HepG2 (cell line): ENCODE results near the gene SH3YL1. TPM values are rescaled to one million over a fixed set of nuclear protein-coding genes. Genes with fewer than 3 reads are reported as not detected.
A peak's percentile ranks its signal among the peaks of the same experiment; 100 is the strongest.

Source experiments
- CAMTA2 ChIP-seq: sonication (generic); formaldehyde crosslinking; IDR thresholded peaks from 2 replicates; pipeline ENCODE4 v1.4.0; 2020; ENCODE audit warnings: mild to moderate bottlenecking, missing genetic modification reagents, borderline replicate concordance
- ERF ChIP-seq: IDR thresholded peaks from 2 replicates; pipeline ENCODE4 v1.6.1; 2018; ENCODE audit warnings: missing biosample characterization, missing genetic modification reagents
- IRF2 ChIP-seq: IDR thresholded peaks from 2 replicates; pipeline ENCODE4 v1.6.1; 2018; ENCODE audit warnings: missing genetic modification reagents, missing compliant biosample characterization
- KAT8 ChIP-seq: IDR thresholded peaks from 2 replicates; pipeline ENCODE4 v1.6.1; 2016; ENCODE audit warnings: missing genetic modification reagents, missing compliant biosample characterization
- KLF12 ChIP-seq: sonication (generic); formaldehyde crosslinking; IDR thresholded peaks from 2 replicates; pipeline ENCODE4 v1.4.0; 2020; ENCODE audit warnings: missing genetic modification reagents, borderline replicate concordance
- LCORL ChIP-seq, 2 experiments: fragments of 450-650 bp in 1 of 2; sonication (generic) in 1 of 2; formaldehyde crosslinking in 1 of 2; IDR thresholded peaks; 2 replicates each; pipeline versions ENCODE4 v1.5.0 to v1.6.1; 2017 to 2020; ENCODE audit warnings: antibody characterized with exemption in 1 of 2, missing genetic modification reagents in 1 of 2
- MAF1 ChIP-seq: sonication (generic); formaldehyde crosslinking; IDR thresholded peaks from 2 replicates; pipeline ENCODE4 v1.5.0; 2020; ENCODE audit warnings: missing genetic modification reagents, borderline replicate concordance
- NCOA2 ChIP-seq: sonication (generic); formaldehyde crosslinking; IDR thresholded peaks from 2 replicates; pipeline ENCODE4 v1.8.0; 2022; ENCODE audit warnings: inconsistent platforms
- NONO ChIP-seq, 2 experiments: fragments of 450-650 bp in 1 of 2; sonication (generic) in 1 of 2; formaldehyde crosslinking in 1 of 2; IDR thresholded peaks in 1 of 2; conservative IDR thresholded peaks in 1 of 2; 2 replicates each; pipeline versions ENCODE4 v1.6.1 to v1.8.0; 2017 to 2022; ENCODE audit warnings: mild to moderate bottlenecking in 1 of 2, missing genetic modification reagents in 1 of 2, moderate library complexity in 1 of 2
- TP53 ChIP-seq: sonication (generic); formaldehyde crosslinking; conservative IDR thresholded peaks from 2 replicates; pipeline ENCODE4 v1.4.0; 2020; ENCODE audit warnings: missing genetic modification reagents
- ZFP36 ChIP-seq: fragments of 150-350 bp; IDR thresholded peaks from 2 replicates; pipeline ENCODE4 v1.6.1; 2018; ENCODE audit warnings: borderline replicate concordance, low read length, low read depth; ENCODE audit not compliant: partially characterized antibody
- ZNF326 ChIP-seq: sonication (generic); formaldehyde crosslinking; IDR thresholded peaks from 2 replicates; pipeline ENCODE4 v1.4.0; 2020; ENCODE audit warnings: missing genetic modification reagents, borderline replicate concordance
- ZNF331 ChIP-seq: sonication (generic); formaldehyde crosslinking; IDR thresholded peaks from 2 replicates; pipeline ENCODE4 v1.4.0; 2020; ENCODE audit warnings: missing genetic modification reagents
- ZNF777 ChIP-seq: sonication (generic); formaldehyde crosslinking; IDR thresholded peaks from 2 replicates; pipeline ENCODE4 v1.4.0; 2020; ENCODE audit warnings: missing genetic modification reagents
- polyA plus RNA-seq, 8 experiments: library from polyadenylated mRNA; depleted of rRNA in 3 of 8; stranded (reverse) in 7 of 8; unstranded in 1 of 8; fragments of >200 nt; fragmentation: Illumina TruSeq in 4 of 8; extraction: Trizol in 4 of 8; gene quantifications; 2 replicates each; pipeline versions ENCODE4 v1.2.1 to v1.2.3, GENCODE V29; 2011 to 2016; ENCODE audit warnings: low read depth in 4 of 8, missing spikeins in 1 of 8, mixed read lengths in 1 of 8; ENCODE audit not compliant: insufficient read depth in 1 of 8
- total RNA-seq, 5 experiments: library from RNA; depleted of rRNA; stranded (reverse); fragments of >200 nt; fragmentation: Illumina TruSeq; extraction: Trizol; gene quantifications; 2 replicates each; pipeline ENCODE4 v1.2.3, GENCODE V29; 2016; ENCODE audit warnings: low read depth in 1 of 5
- TF ChIP-seq, protein P1 (sequence below): IDR thresholded peaks from 2 replicates; pipeline ENCODE4 v1.4.0; 2020; ENCODE audit warnings: mild to moderate bottlenecking, missing genetic modification reagents
- TF ChIP-seq, protein P2 (sequence below): sonication (generic); formaldehyde crosslinking; IDR thresholded peaks from 2 replicates; pipeline ENCODE4 v1.8.1; 2023; ENCODE audit warnings: mild to moderate bottlenecking, missing genetic modification reagents
- TF ChIP-seq, protein P3 (sequence below): IDR thresholded peaks from 2 replicates; pipeline ENCODE4 v1.6.1; 2016; ENCODE audit warnings: mild to moderate bottlenecking
- TF ChIP-seq, protein P4 (sequence below): sonication (generic); formaldehyde crosslinking; IDR thresholded peaks from 2 replicates; pipeline ENCODE4 v1.8.0; 2022; ENCODE audit warnings: mild to moderate bottlenecking, missing genetic modification reagents, moderate library complexity
- TF ChIP-seq, protein P5 (sequence below): sonication (generic); formaldehyde crosslinking; IDR thresholded peaks from 2 replicates; pipeline ENCODE4 v1.5.0; 2020; ENCODE audit warnings: mild to moderate bottlenecking, missing genetic modification reagents, borderline replicate concordance

The SH3YL1 gene
- total and polyA plus RNA-seq, 2 of the 13 experiments (the other 11 are each of a cell fraction or from before 2014, with no cell fraction given) = 13.0 to 48.2 TPM

DNA sequence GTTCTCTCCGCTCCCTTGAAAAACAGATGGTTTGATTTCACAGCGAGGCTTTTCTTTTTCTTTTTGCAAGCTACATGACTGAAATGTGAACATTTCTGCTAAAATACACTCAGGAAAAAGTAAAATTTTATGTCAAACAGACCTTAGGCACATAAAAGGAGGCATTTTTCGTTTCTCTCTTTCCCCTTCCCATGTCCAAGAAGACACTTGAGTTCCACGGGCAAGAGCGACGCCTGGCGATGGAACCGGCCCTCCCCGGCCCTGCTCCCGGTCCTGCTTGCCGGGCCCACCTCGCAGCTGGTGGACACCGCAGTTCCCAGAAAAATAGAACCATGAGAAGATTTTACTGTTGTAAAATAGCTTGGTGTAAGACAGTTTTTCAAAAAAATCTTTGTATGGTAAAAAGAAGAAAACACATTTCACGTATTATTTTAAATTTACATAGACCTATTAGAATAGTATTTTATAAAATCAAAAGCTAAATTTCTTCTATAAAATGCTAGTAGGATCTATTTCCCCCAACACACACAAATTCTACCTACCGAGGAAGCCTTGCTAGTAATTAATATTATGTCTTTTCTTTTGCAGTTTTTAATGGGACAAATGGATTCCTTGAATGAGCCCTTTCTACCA is 26.4 kb upstream of the SH3YL1 start (continued):
- TF ChIP-seq CAMTA2 (CRISPR knock-in tag) (no peak), ZFP36 (peak; percentile 64), NONO (IDR thresholded peaks at IDR 0.05) (no peak), NONO (CRISPR knock-in tag; conservative IDR thresholded peaks at IDR 0.05) (peak; percentile 54; the same call in 1 of the 2 replicates), KLF12 (CRISPR knock-in tag) (0 out of 2 replicates have a peak, but pooled peaks have one; percentile 56), KAT8 (peak; percentile 45; the same call in 1 of the 2 replicates), ERF (CRISPR knock-in tag) (no peak; the same call in 1 of the 2 replicates), ZNF326 (no peak), NCOA2 (CRISPR knock-in tag) (0 out of 2 replicates have a peak, but pooled peaks have one; percentile 4), TP53 (CRISPR knock-in tag) (no peak), ZNF777 (CRISPR knock-in tag) (no peak), ZNF331 (CRISPR knock-in tag) (no peak), MAF1 (no peak), LCORL (IDR thresholded peaks at IDR 0.05) (no peak), LCORL (CRISPR knock-in tag; IDR thresholded peaks at IDR 0.05) (peak; percentile 56), IRF2 (CRISPR knock-in tag) (peak; percentile 43; the same call in 1 of the 2 replicates)
- TF ChIP-seq, protein P1, sequence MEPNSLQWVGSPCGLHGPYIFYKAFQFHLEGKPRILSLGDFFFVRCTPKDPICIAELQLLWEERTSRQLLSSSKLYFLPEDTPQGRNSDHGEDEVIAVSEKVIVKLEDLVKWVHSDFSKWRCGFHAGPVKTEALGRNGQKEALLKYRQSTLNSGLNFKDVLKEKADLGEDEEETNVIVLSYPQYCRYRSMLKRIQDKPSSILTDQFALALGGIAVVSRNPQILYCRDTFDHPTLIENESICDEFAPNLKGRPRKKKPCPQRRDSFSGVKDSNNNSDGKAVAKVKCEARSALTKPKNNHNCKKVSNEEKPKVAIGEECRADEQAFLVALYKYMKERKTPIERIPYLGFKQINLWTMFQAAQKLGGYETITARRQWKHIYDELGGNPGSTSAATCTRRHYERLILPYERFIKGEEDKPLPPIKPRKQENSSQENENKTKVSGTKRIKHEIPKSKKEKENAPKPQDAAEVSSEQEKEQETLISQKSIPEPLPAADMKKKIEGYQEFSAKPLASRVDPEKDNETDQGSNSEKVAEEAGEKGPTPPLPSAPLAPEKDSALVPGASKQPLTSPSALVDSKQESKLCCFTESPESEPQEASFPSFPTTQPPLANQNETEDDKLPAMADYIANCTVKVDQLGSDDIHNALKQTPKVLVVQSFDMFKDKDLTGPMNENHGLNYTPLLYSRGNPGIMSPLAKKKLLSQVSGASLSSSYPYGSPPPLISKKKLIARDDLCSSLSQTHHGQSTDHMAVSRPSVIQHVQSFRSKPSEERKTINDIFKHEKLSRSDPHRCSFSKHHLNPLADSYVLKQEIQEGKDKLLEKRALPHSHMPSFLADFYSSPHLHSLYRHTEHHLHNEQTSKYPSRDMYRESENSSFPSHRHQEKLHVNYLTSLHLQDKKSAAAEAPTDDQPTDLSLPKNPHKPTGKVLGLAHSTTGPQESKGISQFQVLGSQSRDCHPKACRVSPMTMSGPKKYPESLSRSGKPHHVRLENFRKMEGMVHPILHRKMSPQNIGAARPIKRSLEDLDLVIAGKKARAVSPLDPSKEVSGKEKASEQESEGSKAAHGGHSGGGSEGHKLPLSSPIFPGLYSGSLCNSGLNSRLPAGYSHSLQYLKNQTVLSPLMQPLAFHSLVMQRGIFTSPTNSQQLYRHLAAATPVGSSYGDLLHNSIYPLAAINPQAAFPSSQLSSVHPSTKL (CRISPR knock-in tag) = peak; percentile 33; the same call in 1 of the 2 replicates
- TF ChIP-seq, protein P2, sequence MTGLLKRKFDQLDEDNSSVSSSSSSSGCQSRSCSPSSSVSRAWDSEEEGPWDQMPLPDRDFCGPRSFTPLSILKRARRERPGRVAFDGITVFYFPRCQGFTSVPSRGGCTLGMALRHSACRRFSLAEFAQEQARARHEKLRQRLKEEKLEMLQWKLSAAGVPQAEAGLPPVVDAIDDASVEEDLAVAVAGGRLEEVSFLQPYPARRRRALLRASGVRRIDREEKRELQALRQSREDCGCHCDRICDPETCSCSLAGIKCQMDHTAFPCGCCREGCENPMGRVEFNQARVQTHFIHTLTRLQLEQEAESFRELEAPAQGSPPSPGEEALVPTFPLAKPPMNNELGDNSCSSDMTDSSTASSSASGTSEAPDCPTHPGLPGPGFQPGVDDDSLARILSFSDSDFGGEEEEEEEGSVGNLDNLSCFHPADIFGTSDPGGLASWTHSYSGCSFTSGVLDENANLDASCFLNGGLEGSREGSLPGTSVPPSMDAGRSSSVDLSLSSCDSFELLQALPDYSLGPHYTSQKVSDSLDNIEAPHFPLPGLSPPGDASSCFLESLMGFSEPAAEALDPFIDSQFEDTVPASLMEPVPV (CRISPR knock-in tag) = 0 out of 2 replicates have a peak, but pooled peaks have one; percentile 48
- TF ChIP-seq, protein P3, sequence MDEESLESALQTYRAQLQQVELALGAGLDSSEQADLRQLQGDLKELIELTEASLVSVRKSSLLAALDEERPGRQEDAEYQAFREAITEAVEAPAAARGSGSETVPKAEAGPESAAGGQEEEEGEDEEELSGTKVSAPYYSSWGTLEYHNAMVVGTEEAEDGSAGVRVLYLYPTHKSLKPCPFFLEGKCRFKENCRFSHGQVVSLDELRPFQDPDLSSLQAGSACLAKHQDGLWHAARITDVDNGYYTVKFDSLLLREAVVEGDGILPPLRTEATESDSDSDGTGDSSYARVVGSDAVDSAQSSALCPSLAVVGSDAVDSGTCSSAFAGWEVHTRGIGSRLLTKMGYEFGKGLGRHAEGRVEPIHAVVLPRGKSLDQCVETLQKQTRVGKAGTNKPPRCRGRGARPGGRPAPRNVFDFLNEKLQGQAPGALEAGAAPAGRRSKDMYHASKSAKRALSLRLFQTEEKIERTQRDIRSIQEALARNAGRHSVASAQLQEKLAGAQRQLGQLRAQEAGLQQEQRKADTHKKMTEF (CRISPR knock-in tag) = peak; percentile 44; the same call in 1 of the 2 replicates
- TF ChIP-seq, protein P4, sequence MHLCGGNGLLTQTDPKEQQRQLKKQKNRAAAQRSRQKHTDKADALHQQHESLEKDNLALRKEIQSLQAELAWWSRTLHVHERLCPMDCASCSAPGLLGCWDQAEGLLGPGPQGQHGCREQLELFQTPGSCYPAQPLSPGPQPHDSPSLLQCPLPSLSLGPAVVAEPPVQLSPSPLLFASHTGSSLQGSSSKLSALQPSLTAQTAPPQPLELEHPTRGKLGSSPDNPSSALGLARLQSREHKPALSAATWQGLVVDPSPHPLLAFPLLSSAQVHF (CRISPR knock-in tag) = no peak
- TF ChIP-seq, protein P5, sequence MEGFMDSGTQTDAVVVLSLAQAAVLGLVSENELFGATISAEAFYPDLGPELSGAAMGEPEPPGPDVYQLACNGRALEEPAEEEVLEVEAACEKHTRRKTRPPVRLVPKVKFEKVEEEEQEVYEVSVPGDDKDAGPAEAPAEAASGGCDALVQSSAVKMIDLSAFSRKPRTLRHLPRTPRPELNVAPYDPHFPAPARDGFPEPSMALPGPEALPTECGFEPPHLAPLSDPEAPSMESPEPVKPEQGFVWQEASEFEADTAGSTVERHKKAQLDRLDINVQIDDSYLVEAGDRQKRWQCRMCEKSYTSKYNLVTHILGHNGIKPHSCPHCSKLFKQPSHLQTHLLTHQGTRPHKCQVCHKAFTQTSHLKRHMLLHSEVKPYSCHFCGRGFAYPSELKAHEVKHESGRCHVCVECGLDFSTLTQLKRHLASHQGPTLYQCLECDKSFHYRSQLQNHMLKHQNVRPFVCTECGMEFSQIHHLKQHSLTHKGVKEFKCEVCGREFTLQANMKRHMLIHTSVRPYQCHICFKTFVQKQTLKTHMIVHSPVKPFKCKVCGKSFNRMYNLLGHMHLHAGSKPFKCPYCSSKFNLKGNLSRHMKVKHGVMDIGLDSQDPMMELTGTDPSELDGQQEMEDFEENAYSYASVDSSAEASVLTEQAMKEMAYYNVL (CRISPR knock-in tag) = 0 out of 2 replicates have a peak, but pooled peaks have one; percentile 9
